NCI-H2107 treated with DMSO at 0.1 percent for 48 hours (cell line): Measurements from ENCODE around the gene CAMK1G.

Experiments used
- DNase-seq: peaks from one replicate; lab custom pipeline; 2025; ENCODE audit not compliant: unreplicated experiment; lab: John Stamatoyannopoulos, UW

The CAMK1G gene

DNA sequence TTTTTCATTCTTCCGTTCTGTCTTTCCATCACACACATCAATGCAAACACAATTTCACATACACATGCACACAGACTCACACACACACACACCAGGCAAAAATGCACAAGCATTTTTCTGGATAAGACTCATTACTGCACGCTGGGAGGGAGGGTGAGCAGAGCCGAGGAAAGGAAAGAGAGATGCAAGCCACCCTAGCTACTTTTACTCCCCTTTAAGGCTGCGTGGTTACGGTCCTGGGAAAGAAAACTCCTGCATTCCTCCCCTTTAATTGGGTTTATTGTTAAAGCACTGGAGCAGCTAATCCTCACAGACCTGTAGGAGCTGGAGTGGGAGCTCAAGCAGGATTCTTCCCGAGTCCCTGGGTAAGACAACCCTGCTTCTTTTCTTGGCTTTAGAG is at the start of gene CAMK1G:
TSS of gene CAMK1G (plus strand) at position 307 of the 400 bp plus-strand sequence. CDS start 11,270 bp downstream, outside the sequence.
- peak; percentile 11 for DNase-seq

DNA sequence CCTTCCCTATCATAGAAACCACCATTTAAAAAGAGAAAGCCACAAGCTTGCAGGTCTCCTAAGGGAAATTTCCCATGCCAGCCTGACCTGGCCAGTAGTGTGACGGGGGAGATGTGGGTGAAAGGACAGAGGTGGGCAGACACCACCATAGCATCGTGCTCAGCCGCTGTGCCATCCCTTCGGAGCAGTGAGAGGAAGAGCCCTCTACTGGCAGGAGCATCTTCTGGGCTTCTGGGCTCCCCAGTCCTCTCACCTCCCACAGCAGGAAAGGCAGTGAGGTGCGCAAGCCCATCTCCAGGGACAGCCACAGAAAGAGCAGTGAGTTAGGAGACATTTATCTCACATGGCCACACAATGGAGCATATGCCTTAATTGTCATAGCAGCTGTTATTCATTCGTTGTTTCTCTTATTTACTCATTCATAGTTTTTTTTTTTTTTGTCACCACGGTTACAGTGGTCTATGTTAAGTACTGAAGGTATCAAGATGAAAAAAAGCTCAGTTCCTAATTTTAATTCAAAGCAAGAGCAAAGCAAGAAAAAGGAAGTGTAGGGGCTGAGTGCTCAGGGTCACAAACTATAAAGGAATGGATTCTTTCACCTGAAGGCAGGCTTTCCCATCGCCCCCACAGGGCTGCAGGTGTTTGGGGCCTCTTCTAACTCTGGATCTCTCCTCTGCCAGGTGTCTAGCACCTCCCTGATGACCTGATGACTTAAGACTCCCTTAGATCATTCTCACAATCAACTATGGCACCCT is 48.8 kb upstream of the CAMK1G start:
- DNase-seq: no peak

DNA sequence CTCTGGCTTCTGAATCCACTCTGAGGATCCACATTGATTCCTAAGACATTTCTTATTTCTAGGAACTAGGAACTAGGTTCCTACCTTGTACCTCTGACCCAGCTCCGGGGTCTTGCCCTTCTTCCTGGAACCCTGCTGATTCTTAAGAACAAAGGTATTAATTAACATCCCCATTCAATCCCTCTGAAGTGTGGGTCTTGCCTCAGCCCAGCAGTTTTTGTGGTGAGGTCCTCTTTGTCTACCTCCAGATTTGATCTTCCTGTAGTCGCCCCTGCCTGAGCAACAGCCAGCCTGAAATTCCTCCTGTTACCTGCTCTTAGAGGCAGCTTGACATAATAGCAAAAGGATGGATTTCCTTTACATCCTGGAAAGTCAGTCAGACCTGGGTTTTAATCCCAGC is 46.7 kb upstream of the CAMK1G start:
- DNase-seq: no peak

DNA sequence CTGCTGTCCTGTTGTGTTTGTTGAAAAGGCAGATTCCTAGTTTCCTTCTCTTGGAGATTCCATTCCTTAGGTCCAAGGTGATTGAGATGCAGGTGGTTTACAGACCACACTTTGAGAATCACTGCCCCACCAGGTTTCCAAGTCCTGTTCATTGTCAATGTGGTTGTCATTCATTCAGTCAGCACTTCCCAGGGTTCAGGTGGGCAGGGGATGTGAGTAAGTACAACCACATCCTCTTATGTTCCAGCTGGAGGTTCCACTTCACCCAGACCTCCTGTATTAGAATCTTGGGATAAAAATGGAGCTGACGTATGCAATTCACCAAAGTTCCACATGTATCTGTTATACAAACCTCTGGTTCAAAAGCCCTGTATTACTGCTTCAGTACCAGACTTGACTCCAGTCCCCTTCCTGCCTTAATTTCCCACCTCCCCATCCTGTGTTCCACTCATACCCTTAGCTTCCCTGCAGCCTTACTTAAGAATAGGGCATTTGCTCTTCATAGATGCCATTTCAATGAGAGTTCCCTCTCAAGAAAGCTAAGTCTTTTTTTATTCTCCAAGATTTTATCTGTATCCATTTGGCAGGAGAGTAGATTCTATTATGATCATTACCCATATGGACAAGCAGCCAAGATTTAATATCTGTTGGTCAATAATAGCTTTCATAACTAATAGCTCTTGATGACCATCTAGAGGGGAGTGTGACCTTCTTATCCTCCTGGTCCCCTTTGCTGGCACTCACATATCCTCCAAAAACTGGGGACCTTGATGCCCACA is 46.0 kb upstream of the CAMK1G start:
- DNase-seq: no peak

DNA sequence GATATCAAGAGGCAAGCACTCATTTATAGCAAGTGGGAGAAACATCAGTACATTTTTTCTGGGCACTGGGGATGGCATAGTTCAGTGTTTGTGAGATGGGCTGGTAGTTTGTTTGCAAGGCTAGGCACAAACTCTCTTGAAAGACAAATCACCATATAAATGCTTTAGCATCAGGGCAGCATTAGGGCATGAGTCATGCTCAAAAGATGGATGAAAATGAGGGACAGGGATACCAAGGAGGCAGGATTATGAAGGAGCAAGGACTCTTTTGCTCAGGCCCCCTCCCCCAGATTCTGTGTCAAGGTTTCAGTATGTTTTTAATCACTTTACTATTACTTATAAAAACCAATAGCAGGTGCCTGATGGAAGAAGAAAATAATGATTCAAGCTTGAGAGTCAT is 43.9 kb upstream of the CAMK1G start:
- no peak for DNase-seq

DNA sequence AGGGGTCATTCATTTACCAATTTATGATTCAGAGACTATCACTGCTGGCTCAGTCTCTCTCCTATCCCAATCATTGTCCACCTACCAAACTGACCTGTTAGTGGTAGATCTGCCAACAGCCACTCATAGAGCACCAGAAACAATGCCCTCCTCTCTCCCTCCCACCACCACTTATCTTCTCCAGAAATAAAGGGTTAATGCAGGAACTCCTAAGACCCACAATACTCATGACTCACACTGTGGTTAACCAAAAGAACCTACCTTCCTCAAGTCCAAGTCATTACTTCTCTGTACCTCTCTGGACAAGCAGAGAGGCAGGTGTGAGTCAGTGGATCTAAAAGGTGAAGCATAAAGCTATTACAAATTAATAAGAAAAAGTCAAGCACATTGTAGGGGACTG is 40.9 kb upstream of the CAMK1G start:
- no peak for DNase-seq

DNA sequence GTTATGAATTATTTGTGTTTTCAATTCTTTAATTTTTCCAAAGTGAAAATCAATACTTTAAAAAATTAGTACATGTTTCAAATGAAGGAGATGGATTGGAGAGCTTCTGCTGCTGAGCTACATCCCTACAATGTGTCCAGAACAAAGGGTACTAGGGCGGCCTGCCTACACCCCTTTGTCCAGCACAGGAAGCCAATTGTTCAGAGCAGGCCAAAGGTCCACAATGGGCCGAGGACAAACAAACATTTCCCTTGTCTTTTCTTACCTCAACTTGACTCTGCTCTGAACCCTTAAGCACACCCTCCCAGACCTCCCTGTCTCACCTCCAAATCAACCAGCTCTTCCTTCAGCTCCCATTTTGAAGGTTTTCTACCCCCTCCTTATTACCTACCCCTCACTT is 39.4 kb upstream of the CAMK1G start:
- no peak for DNase-seq

DNA sequence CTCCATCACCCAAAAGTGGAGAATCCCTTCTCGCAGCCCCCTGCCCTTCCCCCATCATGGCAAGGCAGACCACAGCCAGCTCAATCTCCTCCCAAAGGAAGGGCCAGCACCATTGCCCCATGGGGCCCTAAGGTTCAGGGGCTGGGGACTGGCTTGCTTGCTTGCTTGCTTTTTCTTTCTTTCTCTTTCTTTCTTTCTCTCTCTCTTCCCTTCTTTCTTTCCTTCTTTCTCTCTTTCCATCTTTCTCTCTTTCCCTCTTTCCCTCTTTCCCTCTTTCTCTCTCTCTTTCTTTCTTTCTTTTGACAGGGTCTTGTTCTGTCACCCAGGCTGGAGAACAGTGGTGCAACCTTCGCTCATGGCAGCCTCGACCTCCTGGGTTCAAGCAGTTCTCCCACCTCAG is 38.1 kb upstream of the CAMK1G start:
- no peak for DNase-seq

DNA sequence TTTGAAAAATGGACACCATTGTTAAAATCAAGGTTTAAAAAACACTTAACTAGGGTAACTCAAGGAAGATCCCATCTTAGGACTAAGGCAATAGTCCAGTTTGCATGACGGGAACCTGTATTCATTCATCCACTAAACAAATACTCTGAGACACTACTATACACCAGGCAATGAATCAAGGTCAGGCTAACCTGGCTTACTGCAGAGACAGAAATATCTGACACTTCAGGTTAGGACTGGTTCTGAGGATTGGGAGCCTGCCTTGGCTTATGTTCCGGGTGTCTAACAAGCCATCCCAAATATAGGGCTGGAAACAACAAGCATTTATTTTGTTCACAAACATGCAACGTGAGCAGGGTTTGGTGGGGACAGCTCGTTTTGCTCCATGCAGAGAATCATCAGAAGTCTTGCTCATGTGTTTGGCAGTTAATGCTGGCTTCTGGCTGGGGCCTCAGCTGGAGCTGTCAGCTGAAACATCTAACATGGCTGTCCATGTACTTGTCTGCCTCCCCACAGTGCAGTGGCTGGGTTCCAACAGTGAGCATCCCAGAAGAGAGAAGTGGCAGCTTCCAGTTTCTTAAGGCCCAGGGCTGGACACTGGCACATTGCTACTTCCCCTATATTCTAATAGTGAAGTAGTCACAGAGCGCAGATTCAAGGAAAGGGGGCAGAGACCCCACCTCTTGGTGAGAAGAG is 37.0 kb upstream of the CAMK1G start:
- no peak for DNase-seq

DNA sequence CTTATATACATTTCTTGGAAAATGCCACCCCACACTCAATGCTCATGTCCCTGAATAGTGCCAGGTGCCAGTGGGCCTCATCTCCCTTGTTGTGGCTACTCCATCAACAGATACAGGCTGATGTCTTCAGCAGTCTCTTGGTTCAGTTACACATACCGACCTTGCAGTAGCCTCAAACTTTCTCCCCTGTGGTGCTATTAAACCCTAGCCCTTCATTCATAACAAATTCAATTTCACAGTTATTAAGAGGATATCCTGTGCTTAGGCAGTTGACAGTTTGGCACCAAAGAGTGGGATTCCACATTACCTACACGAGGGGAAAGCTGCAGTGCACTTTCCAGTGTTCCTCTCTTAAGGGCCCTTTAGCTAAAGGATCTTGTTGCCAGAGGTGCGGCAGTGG is 35.9 kb upstream of the CAMK1G start:
- DNase-seq: no peak

DNA sequence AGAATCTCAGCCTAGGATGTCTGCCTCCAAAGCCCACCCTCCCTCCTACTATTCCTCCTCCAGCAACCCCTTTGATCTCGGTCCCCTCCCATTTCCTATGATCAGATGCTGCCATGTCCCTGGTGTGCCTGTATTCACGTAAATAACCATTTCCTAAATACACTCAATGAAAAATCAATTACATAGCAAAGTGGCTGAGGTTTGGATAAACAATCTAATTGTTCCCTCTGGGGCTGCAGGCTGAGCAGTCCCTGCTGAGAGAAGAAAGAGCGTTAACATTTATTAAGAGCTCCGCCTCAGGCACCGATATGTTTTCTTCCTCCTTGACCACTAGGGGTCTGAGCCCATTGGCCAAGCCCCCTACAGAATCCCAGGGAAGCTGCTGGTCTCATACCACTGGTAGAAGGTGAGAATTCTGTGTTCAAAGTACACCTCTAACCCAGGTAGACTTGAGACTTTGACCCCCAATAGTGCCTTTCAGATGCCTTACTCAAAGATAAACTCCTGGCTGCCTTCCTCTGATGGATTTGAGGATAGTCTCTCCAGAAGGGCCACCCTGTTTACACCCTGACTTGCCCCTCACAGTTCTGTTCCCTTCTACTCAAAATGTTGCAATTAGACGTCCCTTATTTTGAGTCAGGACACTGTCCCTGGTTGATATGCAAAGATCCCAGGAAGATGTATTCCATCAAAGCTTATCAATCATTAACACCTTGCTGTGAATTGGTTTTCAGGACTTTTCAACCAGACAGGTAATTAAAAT is 33.9 kb upstream of the CAMK1G start:
- DNase-seq: no peak

DNA sequence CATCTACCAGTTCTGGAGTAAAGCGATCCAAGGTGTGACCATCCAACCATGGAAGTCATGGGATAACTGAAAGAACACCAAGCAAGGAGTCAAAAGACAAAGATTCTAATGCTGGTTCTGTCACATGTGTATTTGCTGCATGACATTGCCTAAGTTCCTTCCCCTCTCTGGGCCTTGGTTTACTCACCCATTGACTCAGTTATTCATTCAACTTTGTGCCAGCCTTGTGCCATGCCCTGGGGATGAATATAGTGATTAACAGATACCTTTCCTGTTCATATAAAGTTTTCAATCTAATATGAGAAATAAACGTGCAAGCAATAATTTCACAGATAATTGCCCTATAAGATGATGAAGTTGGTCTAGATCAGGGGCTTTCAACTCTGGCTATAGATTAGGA is 33.0 kb upstream of the CAMK1G start:
- DNase-seq: no peak

DNA sequence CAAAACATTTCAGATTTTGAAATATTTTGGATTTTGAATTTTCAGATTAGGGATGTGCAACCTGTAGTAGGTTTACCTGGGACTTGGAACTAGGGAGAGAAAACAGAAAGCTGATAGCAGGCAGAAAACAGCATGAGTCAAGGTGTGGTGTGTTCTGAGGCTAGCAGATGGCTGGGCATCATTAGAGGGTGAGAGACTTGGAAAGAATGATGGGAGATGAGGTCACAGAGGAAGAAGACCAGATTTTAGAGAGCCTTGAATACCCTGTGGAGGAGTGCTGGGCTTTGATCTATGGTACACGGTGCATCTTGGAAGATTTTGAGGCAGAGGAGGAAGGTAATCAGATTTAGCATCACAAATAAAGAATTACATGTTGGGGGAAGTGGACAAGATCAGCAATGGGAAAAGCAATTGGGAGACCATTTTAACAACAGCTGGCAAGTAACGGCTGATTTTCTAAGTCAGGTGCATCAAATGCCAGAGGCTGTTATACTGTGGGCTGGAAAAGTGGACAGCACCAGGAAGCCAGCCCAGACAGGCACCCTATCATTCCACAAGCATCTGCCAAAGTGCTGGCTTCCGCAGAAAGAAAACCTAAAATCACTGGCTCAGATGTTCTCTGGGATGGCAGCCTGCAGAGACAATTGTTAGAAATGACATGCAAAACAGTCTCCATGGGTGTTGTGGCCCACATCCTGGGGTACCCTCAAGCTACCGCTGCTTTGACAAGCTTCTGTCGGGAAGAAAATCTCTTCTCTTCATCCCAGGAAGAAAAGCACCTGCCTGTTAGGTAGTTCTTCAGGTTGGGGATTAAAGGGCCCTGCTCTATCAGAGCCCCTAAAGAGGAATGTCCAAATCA is 30.9 kb upstream of the CAMK1G start:
- no peak for DNase-seq

DNA sequence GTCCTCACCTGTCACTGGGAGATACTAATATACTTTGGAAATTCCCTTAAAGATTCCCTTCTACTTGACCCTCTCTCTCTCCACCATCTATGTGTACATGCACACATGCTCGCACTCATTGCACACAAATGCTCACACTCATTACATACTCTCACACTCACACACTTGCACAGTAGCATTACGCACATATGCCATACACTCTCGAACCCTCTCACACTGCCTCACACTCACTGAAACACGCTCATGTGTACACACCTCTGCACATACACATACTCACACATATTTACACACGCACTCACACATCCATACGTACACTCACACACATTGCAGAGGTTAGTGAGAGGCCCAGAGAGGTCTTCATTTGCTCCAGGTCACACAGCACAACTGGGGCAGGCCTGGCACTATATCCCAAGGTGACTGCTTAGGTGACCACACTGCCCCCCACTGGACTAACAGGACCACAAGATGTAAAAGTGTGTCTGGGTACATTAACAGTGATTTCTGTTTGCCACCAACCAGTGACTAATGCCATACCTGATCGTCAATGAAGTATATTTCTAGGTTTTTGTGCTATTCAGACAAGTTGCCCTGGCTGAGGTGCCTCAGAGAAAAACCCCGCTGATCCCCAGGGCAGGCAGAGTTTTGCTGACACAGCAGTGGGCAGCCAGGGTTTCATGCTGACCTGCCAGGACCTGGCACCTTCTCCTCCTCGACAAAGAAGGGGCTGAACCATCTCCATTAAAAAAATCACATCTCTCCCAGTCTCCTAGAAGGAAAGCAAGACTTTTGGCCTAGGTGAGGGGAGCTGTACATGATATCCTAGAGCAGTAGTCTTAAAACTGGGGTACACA is 28.5 kb upstream of the CAMK1G start:
- DNase-seq: no peak

DNA sequence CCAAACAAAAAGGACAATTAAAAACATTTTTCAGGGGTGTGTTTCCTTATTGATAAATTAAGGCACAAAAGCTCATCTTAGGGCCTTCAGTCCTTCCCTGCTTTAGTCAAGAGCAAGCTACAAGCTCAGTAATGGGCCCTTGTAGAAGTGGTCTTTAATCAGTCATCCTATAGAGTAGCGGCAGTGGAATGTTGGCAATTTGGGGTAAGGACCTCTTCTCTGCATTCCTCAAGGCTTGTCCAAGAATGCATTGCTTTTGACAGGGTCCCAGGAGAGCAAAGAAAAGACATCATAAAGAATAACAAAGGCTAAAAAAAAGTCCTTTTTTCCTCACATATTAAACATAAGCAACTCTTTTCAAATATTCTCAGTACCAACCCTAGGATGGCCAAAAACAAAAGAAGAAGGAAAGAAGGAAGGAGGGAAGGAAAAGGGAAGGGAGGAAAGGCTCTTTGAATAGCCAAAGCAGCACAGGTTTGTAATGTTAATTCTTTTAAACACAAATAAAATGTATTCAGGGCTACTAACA is 27.3 kb upstream of the CAMK1G start:
- DNase-seq: no peak

DNA sequence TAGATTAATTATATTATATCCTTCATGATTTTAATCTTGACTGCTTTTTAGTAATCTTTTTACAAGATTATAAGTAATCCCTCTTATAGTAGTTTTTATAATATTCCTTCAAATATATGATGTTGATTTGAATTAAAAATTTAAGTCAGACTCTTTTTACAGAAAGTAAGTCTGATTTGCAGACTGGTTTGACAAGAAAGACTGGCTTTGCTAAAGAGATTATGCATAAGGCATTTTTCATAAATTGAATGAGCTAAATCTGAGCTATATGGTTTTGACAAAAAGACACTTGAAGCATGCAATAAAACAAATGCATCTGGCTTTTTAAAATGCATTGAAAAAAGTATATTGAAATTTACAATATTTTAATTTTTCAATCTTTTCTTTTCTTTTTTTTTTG is 26.3 kb upstream of the CAMK1G start:
- DNase-seq: no peak

DNA sequence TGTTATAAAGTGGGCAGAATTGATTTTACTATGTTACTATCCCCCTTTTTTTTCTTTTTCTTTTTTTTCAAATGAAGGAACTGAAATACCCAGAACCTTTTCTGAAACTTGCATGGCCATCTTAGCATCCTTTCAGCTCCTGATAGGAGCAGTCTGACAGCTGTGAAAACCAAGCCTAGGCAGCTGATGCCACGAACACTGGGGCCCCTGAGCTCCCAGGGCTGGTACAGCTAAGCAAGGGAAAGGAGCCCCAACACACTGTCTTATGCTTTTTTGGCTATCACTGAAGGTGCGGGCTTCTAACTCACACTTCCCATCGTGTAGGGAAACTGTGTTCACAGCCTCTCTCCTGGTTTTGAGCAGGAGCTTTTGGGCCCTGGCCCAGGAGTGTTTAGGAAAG is 23.0 kb upstream of the CAMK1G start:
- DNase-seq: no peak

DNA sequence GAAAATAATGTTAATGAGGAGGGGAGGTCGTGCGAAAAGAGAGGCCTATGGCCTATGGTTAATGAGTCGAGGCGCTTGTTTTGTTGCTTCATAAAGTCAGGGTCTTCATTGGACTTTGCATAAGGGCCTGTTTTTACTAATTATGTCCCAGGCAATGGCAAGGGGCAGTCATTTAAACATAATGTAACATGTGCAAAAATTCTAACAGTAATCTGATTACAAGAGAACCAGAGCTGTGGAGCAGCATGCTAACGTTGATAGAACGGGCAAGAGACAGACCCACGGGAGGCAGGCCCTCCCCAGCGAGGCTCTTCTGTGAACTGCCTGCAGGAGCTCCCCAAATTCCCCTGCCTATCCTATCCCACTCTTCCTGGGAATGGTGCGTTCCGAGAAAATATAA is 22.6 kb upstream of the CAMK1G start:
- DNase-seq: no peak

DNA sequence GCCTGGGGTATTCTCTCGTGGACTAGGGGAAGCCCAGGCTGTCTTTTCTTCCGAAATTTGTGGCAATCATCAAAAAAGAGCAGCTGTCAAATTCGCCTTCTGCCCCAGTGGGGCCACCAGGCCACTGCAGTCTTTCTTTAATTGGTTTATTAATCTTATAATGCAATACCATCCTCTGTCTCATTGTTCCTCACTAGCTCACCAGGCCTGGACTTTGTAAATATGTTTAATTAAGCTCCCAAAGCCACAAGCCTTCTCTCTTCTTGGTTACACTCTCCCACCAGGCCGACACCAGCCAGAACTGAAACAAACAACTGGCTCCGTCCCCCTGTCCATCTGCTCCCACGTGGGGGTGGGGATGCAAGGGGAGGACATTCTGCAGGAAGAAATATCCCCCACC is 22.0 kb upstream of the CAMK1G start:
- no peak for DNase-seq
